Endothelial cell of umbilical vein (primary cell): ENCODE data around the gene KIAA0232.

Experiments
- CTCF ChIP-seq, 2 donors: IDR thresholded peaks; 1 replicate in 1 of 2; 2 replicates in 1 of 2; pipeline ENCODE4 v1.5.1; 2011; ENCODE audit warnings: low read length in 2 of 2, mild to moderate bottlenecking in 2 of 2, moderate library complexity in 2 of 2, control low read depth in 1 of 2, inconsistent platforms in 1 of 2, low read depth in 1 of 2; ENCODE audit not compliant: insufficient read depth in 1 of 2; ENCODE audit errors: extremely low read depth in 1 of 2
- EZH2 ChIP-seq: IDR thresholded peaks from 2 replicates; pipeline ENCODE4 v1.6.1; 2012; ENCODE audit warnings: borderline replicate concordance, low read depth, mild to moderate bottlenecking, moderate library complexity, low read length, inconsistent platforms; ENCODE audit not compliant: severe bottlenecking
- POLR2A ChIP-seq: IDR thresholded peaks from 2 replicates; pipeline ENCODE4 v1.6.1; 2012; ENCODE audit warnings: low read depth, mild to moderate bottlenecking, control low read depth, low read length
- POLR2AphosphoS5 ChIP-seq: IDR thresholded peaks from 2 replicates; pipeline ENCODE4 v1.6.1; 2012; ENCODE audit warnings: low read depth, mild to moderate bottlenecking, control low read depth, low read length, moderate library complexity; ENCODE audit not compliant: insufficient read depth

- TF ChIP-seq POLR2A (no peak), CTCF (IDR thresholded peaks at IDR 0.05; ENCODE audit: extremely low read depth in 1 of 2, insufficient read depth in 1 of 2, low read depth in 1 of 2, low read length in 2 of 2) (no peak), EZH2 (no peak), POLR2AphosphoS5 (no peak)
Measured at GRCh38 chr4:6776920-6777635, 5.4 kb upstream of the KIAA0232 start.
